HepG2 (cell line): ENCODE data around the gene ADRA2B. TPM values are rescaled to one million over a fixed set of nuclear protein-coding genes. Genes with fewer than 3 reads are reported as not detected.

Experiments
- ATAC-seq: fragments of 200-7000 bp; cut with Tn5 transposase; 3 replicates; pipeline ENCODE4 v1.9.1; 2020; ENCODE audit warnings: mild to moderate bottlenecking, moderate library complexity
- BruUV-seq: library from RNA; stranded (reverse); fragments of 400-500 nt; replicated peaks from 2 replicates; lab custom pipeline; 2021; lab: Mats Ljungman, UMichigan
- CTCF ChIA-PET: fragments of 300-600 bp; formaldehyde crosslinking; extraction: SDS; loops from one replicate; lab custom pipeline; 2021; ENCODE audit warnings: low total read pairs, inconsistent platforms, low intra/inter-chr PET ratio; lab: Yijun Ruan, JAX
- POLR2A ChIA-PET: fragments of 350-600 bp; sonication (Branson Sonifier 250); formaldehyde crosslinking; loops from one replicate; lab custom pipeline; 2020; ENCODE audit warnings: antibody characterized with exemption, inconsistent platforms; lab: Yijun Ruan, JAX
- DNase-seq: peaks from one replicate; pipeline ENCODE4 v3.0.0-alpha.2; 2015; ENCODE audit warnings: low spot score
- FAIRE-seq: peaks from 3 replicates; lab custom pipeline; 2011; peaks lifted over from hg19 to GRCh38; lab: Jason Lieb, UNC
- H2AFZ ChIP-seq: one replicate; pipeline ENCODE4 v1.6.1; 2011; ENCODE audit warnings: low read length, inconsistent platforms
- H3K27ac ChIP-seq: fragments of 300-600 bp; 3 replicates; pipeline ENCODE4 v1.8.0; 2011; ENCODE audit warnings: mixed run types, mild to moderate bottlenecking, mixed read lengths, low read length, inconsistent platforms; ENCODE audit not compliant: insufficient read depth; ENCODE audit errors: extremely low read length
- H3K27me3 ChIP-seq, 2 experiments: fragments of 200-600 bp in 1 of 2; 2 replicates in 1 of 2; 3 replicates in 1 of 2; pipeline versions ENCODE4 v1.6.0 to v1.8.0; 2011; ENCODE audit warnings: low read length in 2 of 2, mild to moderate bottlenecking in 2 of 2, moderate library complexity in 2 of 2, inconsistent platforms in 1 of 2; ENCODE audit not compliant: insufficient read depth in 2 of 2, control insufficient read depth in 1 of 2
- H3K36me3 ChIP-seq, 2 experiments: fragments of 200-600 bp in 1 of 2; replicated peaks in 1 of 2; 2 replicates in 1 of 2; 3 replicates in 1 of 2; pipeline versions ENCODE4 v1.5.1 to v1.8.0; 2011; ENCODE audit warnings: low read length in 2 of 2, inconsistent platforms in 1 of 2; ENCODE audit not compliant: insufficient read depth in 2 of 2, control insufficient read depth in 1 of 2
- H3K4me1 ChIP-seq: 2 replicates; pipeline ENCODE4 v1.5.1; 2012; ENCODE audit warnings: low read length, inconsistent platforms; ENCODE audit not compliant: insufficient read depth
- H3K4me2 ChIP-seq: 2 replicates; pipeline ENCODE4 v1.6.0; 2011; ENCODE audit warnings: low read depth, low read length, inconsistent platforms
- H3K4me3 ChIP-seq, 3 experiments: fragments of 200-600 bp in 1 of 3; sonication (generic), shearing (Covaris generic) in 1 of 3; replicated peaks in 1 of 3; 2 replicates each; pipeline ENCODE4 v1.5.1; 2011 to 2016; ENCODE audit warnings: low read length in 3 of 3, inconsistent platforms in 2 of 3, low read depth in 2 of 3, mild to moderate bottlenecking in 2 of 3, control low read depth in 1 of 3, mixed read lengths in 1 of 3; ENCODE audit not compliant: insufficient read depth in 1 of 3
- H3K79me2 ChIP-seq: one replicate; pipeline ENCODE4 v1.6.1; 2011; ENCODE audit warnings: low read length, inconsistent platforms; ENCODE audit not compliant: insufficient read depth
- H3K9ac ChIP-seq: 2 replicates; pipeline ENCODE4 v1.6.0; 2011; ENCODE audit warnings: mild to moderate bottlenecking, low read depth, low read length, inconsistent platforms; ENCODE audit not compliant: insufficient read depth
- H3K9me3 ChIP-seq: 2 replicates; pipeline ENCODE4 v1.5.1; 2012; ENCODE audit warnings: mild to moderate bottlenecking, low read length
- H4K20me1 ChIP-seq: 2 replicates; pipeline ENCODE4 v1.6.0; 2011; ENCODE audit warnings: inconsistent platforms, mild to moderate bottlenecking, low read length, moderate library complexity; ENCODE audit not compliant: insufficient read depth
- BORCS8-MEF2B ChIP-seq: sonication (generic); formaldehyde crosslinking; IDR thresholded peaks from 2 replicates; pipeline ENCODE4 v1.8.0; 2022; ENCODE audit warnings: mild to moderate bottlenecking, missing genetic modification reagents
- FOXM1 ChIP-seq: sonication (generic); formaldehyde crosslinking; IDR thresholded peaks from 2 replicates; pipeline ENCODE4 v1.5.0; 2020; ENCODE audit warnings: missing genetic modification reagents
- GATAD2A ChIP-seq: IDR thresholded peaks from 2 replicates; pipeline ENCODE4 v1.6.1; 2016
- KDM2A ChIP-seq: sonication (generic); formaldehyde crosslinking; IDR thresholded peaks from 2 replicates; pipeline ENCODE4 v1.4.0; 2020; ENCODE audit warnings: low read depth, missing genetic modification reagents, borderline replicate concordance
- MAZ ChIP-seq, 2 experiments: sonication (generic) in 1 of 2; formaldehyde crosslinking in 1 of 2; IDR thresholded peaks; 2 replicates each; pipeline versions ENCODE4 v1.5.0 to v1.6.1; 2012 to 2020; ENCODE audit warnings: low read depth in 2 of 2, mild to moderate bottlenecking in 2 of 2, borderline replicate concordance in 1 of 2, improper control_type of control experiment in 1 of 2, low read length in 1 of 2, missing genetic modification reagents in 1 of 2, moderate library complexity in 1 of 2
- NFYC ChIP-seq: IDR thresholded peaks from 2 replicates; pipeline ENCODE4 v1.6.1; 2016; ENCODE audit warnings: missing genetic modification reagents, missing compliant biosample characterization
- PCBP1 ChIP-seq: fragments of 200-400 bp; formaldehyde crosslinking; IDR thresholded peaks from 2 replicates; pipeline ENCODE4 v1.6.1; 2017; ENCODE audit warnings: mild to moderate bottlenecking, low read depth, low read length, borderline replicate concordance
- RAD21 ChIP-seq: fragments of 450-650 bp; formaldehyde crosslinking; IDR thresholded peaks from 2 replicates; pipeline ENCODE4 v1.5.0; 2020; ENCODE audit warnings: mild to moderate bottlenecking
- RXRB ChIP-seq: IDR thresholded peaks from 2 replicates; pipeline ENCODE4 v1.6.1; 2016; ENCODE audit warnings: borderline replicate concordance, missing genetic modification reagents, missing compliant biosample characterization
- SAP130 ChIP-seq: IDR thresholded peaks from 2 replicates; pipeline ENCODE4 v1.6.1; 2016; ENCODE audit warnings: low read depth
- SMC3 ChIP-seq: IDR thresholded peaks from 2 replicates; pipeline ENCODE4 v1.6.1; 2011; ENCODE audit warnings: low read length, improper control_type of control experiment
- STAG1 ChIP-seq: sonication (generic); formaldehyde crosslinking; IDR thresholded peaks from 2 replicates; pipeline ENCODE4 v1.4.0; 2020; ENCODE audit warnings: missing genetic modification reagents
- ZFX ChIP-seq: sonication (generic); formaldehyde crosslinking; IDR thresholded peaks from 2 replicates; pipeline ENCODE4 v1.4.0; 2020; ENCODE audit warnings: mild to moderate bottlenecking, low read depth, missing genetic modification reagents, moderate library complexity
- ZFY ChIP-seq: sonication (generic); formaldehyde crosslinking; IDR thresholded peaks from 2 replicates; pipeline ENCODE4 v1.4.0; 2020; ENCODE audit warnings: missing genetic modification reagents
- ZNF891 ChIP-seq: sonication (generic); formaldehyde crosslinking; IDR thresholded peaks from 2 replicates; pipeline ENCODE4 v1.5.0; 2020; ENCODE audit warnings: mild to moderate bottlenecking, missing genetic modification reagents
- WGBS: methylation state at CpG from one replicate; pipeline ENCODE4 v1.1.6; 2017; ENCODE audit warnings: low lambda C conversion rate; 5-methylcytosine and 5-hydroxymethylcytosine counted together
- in situ Hi-C: cut with HindIII; loops from 2 replicates; pipeline ENCODE4 v1.10.0; 2017; ENCODE audit warnings: low pct_unique_long_range_greater_than_20kb; ENCODE audit not compliant: extremely low pct_ligation_motif_present
- intact Hi-C: fragments of 100-400 bp; cut with micrococcal nuclease; formaldehyde crosslinking; loops from one replicate; pipeline ENCODE4 v1.10.0; 2022; ENCODE audit not compliant: unreplicated experiment
- polyA plus RNA-seq, 8 experiments: library from polyadenylated mRNA; depleted of rRNA in 3 of 8; stranded (reverse) in 7 of 8; unstranded in 1 of 8; fragments of >200 nt; fragmentation: Illumina TruSeq in 4 of 8; extraction: Trizol in 4 of 8; gene quantifications; 2 replicates each; pipeline versions ENCODE4 v1.2.1 to v1.2.3, GENCODE V29; 2011 to 2016; ENCODE audit warnings: low read depth in 4 of 8, missing spikeins in 1 of 8, mixed read lengths in 1 of 8; ENCODE audit not compliant: insufficient read depth in 1 of 8
- total RNA-seq, 5 experiments: library from RNA; depleted of rRNA; stranded (reverse); fragments of >200 nt; fragmentation: Illumina TruSeq; extraction: Trizol; gene quantifications; 2 replicates each; pipeline ENCODE4 v1.2.3, GENCODE V29; 2016; ENCODE audit warnings: low read depth in 1 of 5
- TF ChIP-seq, protein P1 (sequence below): IDR thresholded peaks from 2 replicates; pipeline ENCODE4 v1.6.1; 2016; ENCODE audit warnings: mild to moderate bottlenecking, missing biosample characterization, missing genetic modification reagents
- TF ChIP-seq, protein P2 (sequence below): sonication (generic); formaldehyde crosslinking; IDR thresholded peaks from 2 replicates; pipeline ENCODE4 v1.5.0; 2020; ENCODE audit warnings: mild to moderate bottlenecking, missing genetic modification reagents, moderate library complexity
- TF ChIP-seq, protein P3 (sequence below), 2 experiments: sonication (generic) in 1 of 2; formaldehyde crosslinking in 1 of 2; IDR thresholded peaks; 2 replicates each; pipeline versions ENCODE4 v1.4.0 to v1.6.1; 2018 to 2020; ENCODE audit warnings: missing genetic modification reagents in 2 of 2, borderline replicate concordance in 1 of 2, low read depth in 1 of 2, mild to moderate bottlenecking in 1 of 2, missing biosample characterization in 1 of 2

The ADRA2B gene
- total and polyA plus RNA-seq, 2 of the 13 experiments (the other 11 are each of a cell fraction or from before 2014, with no cell fraction given), result not detected

DNA sequence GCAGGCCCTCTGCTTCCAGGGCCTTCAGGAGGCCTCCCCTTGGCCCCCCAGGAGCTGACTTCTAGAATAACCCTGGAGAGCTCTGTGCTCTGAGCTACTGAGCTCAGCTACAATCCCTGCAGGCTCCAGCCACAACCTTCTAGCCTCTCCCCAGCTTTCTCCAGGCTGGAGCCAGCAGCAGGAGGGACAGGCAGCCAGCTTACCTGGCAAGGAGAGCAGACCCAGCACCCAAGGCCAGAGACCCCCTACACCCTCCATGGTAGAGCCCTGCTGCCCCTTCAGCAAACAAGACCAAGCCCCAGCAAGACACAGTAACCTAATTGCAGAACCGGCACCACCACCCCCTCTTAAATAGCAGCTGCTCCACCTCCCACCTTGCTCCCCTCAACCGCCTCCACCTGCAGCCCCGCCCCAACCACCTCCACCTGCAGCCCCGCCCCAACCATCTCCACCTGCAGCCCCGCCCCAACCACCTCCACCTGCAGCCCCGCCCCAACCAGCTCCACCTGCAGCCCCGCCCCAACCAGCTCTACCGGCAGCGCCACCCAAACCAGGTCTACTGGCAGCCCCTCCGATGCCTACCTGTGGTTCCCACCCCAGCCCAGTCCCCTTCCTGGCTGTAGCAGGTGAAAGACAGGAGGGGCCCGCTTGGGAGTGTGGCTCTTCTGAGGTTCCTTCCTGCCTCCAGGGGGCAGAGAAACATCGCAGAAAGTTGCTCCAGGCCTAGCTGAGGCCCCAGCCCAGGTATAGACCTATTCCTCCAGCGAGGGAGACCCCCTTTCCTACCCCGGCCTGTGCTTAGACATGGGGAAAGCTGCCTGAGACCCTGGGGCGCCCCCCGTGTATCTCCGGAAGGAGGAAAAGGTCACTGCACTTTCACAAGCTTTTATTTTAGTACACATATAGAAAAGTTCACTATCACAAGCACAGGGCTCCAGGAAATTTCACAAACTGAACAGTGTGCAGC lies 22.1 kb upstream of the ADRA2B start, which contains the start of gene ASTL:
ASTL (minus strand) TSS at position 324 of the 967 bp plus-strand sequence; CDS start at position 258, 66 bp downstream.
- no TSS peak for BruUV-seq
- DNase-seq (peak; percentile 56), FAIRE-seq (peak; percentile 65), ATAC-seq (peak; percentile 84)
- H3K4me2 ChIP-seq, result no peak within 1 kb of the TSS
- 29% methylated on average over 17 of the region's 17 CpGs for WGBS
- H3K4me3 ChIP-seq, result no peak within 1 kb of the TSS
- H3K79me2 ChIP-seq, result no peaks in the 10 kb centered on the region
- no peaks in the 10 kb centered on the region for H3K4me1 ChIP-seq
- TF ChIP-seq, protein P1, sequence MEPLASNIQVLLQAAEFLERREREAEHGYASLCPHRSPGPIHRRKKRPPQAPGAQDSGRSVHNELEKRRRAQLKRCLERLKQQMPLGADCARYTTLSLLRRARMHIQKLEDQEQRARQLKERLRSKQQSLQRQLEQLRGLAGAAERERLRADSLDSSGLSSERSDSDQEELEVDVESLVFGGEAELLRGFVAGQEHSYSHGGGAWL (CRISPR knock-in tag), result 0 out of 2 replicates have a peak, but pooled peaks have one; percentile 28
- peak; percentile 80 for TF ChIP-seq SMC3
- TF ChIP-seq GATAD2A (CRISPR knock-in tag), result no peak
- TF ChIP-seq, protein P2, sequence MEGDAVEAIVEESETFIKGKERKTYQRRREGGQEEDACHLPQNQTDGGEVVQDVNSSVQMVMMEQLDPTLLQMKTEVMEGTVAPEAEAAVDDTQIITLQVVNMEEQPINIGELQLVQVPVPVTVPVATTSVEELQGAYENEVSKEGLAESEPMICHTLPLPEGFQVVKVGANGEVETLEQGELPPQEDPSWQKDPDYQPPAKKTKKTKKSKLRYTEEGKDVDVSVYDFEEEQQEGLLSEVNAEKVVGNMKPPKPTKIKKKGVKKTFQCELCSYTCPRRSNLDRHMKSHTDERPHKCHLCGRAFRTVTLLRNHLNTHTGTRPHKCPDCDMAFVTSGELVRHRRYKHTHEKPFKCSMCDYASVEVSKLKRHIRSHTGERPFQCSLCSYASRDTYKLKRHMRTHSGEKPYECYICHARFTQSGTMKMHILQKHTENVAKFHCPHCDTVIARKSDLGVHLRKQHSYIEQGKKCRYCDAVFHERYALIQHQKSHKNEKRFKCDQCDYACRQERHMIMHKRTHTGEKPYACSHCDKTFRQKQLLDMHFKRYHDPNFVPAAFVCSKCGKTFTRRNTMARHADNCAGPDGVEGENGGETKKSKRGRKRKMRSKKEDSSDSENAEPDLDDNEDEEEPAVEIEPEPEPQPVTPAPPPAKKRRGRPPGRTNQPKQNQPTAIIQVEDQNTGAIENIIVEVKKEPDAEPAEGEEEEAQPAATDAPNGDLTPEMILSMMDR (CRISPR knock-in tag), result peak; percentile 87
- TF ChIP-seq ZFX (CRISPR knock-in tag), result 0 out of 2 replicates have a peak, but pooled peaks have one; percentile 38
- TF ChIP-seq KDM2A, result 0 out of 2 replicates have a peak, but pooled peaks have one; percentile 29
- TF ChIP-seq PCBP1, result no peak
- TF ChIP-seq FOXM1 (CRISPR knock-in tag), result no peak
- peak; percentile 90 for TF ChIP-seq STAG1 (CRISPR knock-in tag)
- no peak for TF ChIP-seq MAZ (IDR thresholded peaks at IDR 0.05; ENCODE audit: borderline replicate concordance, low read depth, low read length)
- TF ChIP-seq MAZ (CRISPR knock-in tag; IDR thresholded peaks at IDR 0.05; ENCODE audit: low read depth), result 0 out of 2 replicates have a peak, but pooled peaks have one; percentile 39
- TF ChIP-seq BORCS8-MEF2B, result 0 out of 2 replicates have a peak, but pooled peaks have one; percentile 20
- no peak for TF ChIP-seq ZNF891
- 0 out of 2 replicates have a peak, but pooled peaks have one; percentile 26 for TF ChIP-seq ZFY (CRISPR knock-in tag)
- no peak for TF ChIP-seq NFYC (CRISPR knock-in tag)
- TF ChIP-seq SAP130 (CRISPR knock-in tag), result 0 out of 2 replicates have a peak, but pooled peaks have one; percentile 14
- TF ChIP-seq RAD21 (CRISPR knock-in tag), result peak; percentile 79
- TF ChIP-seq, protein P3, sequence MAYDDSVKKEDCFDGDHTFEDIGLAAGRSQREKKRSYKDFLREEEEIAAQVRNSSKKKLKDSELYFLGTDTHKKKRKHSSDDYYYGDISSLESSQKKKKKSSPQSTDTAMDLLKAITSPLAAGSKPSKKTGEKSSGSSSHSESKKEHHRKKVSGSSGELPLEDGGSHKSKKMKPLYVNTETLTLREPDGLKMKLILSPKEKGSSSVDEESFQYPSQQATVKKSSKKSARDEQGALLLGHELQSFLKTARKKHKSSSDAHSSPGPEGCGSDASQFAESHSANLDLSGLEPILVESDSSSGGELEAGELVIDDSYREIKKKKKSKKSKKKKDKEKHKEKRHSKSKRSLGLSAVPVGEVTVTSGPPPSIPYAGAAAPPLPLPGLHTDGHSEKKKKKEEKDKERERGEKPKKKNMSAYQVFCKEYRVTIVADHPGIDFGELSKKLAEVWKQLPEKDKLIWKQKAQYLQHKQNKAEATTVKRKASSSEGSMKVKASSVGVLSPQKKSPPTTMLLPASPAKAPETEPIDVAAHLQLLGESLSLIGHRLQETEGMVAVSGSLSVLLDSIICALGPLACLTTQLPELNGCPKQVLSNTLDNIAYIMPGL (CRISPR knock-in tag; IDR thresholded peaks at IDR 0.05; ENCODE audit: borderline replicate concordance in 1 of 2, low read depth in 1 of 2), result 0 out of 4 replicates have a peak, but pooled peaks of 1 of the 2 experiments have one; percentile 18
- peak; percentile 26; the same call in 1 of the 2 replicates for TF ChIP-seq RXRB (CRISPR knock-in tag)
- H3K27me3 ChIP-seq, result peaks cover 20 to 62% of the 10 kb centered on the region in 2 experiments
- POLR2A ChIA-PET, result no interaction called here
- no peaks in the 10 kb centered on the region for H3K9me3 ChIP-seq
- no peaks in the 10 kb centered on the region for H3K36me3 ChIP-seq
- H2AFZ ChIP-seq, result no peak within 1 kb of the TSS
- intact Hi-C loops, result loop anchor here (1.0 to 2.0 kb wide), 3 partner anchors 36 to 371 kb away; no protein-coding TSS in a partner anchor
- in situ Hi-C loops, result loop anchor here (25.0 kb wide), 1 partner anchor 374 kb away; the partner anchor contains the start of gene NEURL3
- no peak within 1 kb of the TSS for H3K27ac ChIP-seq
- no peaks in the 10 kb centered on the region for H4K20me1 ChIP-seq
- H3K9ac ChIP-seq, result no peak within 1 kb of the TSS
- CTCF ChIA-PET, result interaction anchor here (0.7 to 2.7 kb wide), 3 partner anchors 36 to 372 kb away, joined by 3 to 33 read pairs (median 6); no protein-coding TSS in a partner anchor
